Activated gamma-delta T cell (primary cell): Measurements from ENCODE around the gene ITFG2.

Experiments
- DNase-seq: peaks from one replicate; lab custom pipeline; 2025; lab: John Stamatoyannopoulos, UW

ITFG2 gene

DNA sequence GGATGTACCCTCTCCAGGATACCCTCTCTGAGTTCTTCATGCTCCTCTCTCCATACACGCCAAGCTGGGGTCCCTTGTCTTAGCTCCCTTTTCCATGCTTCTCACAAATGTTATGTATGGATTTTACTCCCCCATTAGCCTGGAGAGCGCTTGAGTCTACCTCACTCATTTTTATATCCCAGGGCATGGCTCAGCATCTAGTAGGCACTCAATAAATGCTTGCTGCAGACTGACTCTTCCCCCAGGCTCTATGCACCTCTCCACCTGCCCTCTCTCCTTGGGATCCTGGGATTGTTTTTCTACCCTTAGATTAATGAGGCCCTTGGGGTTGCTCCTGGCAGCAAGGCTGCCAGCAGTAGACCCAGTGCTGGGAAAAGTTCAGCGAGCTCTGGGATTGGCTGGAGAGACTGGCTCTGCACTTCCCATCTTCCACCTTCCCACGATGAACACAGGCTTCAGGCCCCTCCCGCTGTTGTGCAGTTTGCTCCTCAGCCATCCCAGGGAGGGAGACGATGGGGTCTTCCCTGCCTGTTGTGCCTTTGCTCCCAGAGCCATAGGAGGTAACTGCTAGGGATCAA, 20.2 kb downstream of the ITFG2 start:
- DNase-seq: no peak

DNA sequence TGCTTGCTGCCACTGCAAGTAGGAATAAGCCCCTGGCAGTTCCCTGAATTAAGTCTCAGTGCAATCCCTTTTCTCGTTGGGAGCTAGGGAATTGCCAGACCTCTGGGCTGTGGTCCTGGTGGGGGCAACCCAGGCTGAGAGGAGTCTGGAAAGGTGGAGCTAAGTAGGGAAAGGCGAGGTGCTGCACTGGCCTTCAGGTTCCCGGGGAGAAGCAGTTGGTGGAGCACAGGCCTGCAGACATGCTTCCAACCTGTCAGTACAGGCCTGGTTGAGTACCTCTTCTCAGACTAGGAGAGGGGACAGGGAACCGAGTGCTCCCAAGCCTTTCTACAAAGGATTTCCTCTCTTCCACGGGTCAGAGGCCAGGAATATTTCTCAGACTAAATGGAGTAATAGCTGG, 20.9 kb downstream of the ITFG2 start:
- no peak for DNase-seq

DNA sequence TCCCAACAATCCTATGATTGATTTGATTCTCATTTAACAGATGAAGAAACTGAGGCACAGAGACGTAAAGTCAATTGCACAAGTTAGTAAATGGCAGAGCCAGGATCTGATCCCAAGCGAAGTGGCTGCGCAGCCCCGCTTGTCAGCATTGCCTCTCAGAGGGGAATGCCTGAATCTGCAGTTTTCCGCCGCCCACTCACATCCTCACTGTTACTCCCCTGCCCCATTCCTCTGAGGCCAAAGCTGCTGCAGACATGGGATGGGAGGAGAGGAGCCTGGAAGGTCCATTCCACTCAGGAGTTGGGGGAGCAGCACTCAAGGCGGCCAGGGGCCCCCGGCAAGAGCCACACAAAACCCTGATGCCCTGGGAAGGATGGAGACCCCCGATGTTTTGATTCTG, 21.3 kb downstream of the ITFG2 start:
- DNase-seq: no peak

DNA sequence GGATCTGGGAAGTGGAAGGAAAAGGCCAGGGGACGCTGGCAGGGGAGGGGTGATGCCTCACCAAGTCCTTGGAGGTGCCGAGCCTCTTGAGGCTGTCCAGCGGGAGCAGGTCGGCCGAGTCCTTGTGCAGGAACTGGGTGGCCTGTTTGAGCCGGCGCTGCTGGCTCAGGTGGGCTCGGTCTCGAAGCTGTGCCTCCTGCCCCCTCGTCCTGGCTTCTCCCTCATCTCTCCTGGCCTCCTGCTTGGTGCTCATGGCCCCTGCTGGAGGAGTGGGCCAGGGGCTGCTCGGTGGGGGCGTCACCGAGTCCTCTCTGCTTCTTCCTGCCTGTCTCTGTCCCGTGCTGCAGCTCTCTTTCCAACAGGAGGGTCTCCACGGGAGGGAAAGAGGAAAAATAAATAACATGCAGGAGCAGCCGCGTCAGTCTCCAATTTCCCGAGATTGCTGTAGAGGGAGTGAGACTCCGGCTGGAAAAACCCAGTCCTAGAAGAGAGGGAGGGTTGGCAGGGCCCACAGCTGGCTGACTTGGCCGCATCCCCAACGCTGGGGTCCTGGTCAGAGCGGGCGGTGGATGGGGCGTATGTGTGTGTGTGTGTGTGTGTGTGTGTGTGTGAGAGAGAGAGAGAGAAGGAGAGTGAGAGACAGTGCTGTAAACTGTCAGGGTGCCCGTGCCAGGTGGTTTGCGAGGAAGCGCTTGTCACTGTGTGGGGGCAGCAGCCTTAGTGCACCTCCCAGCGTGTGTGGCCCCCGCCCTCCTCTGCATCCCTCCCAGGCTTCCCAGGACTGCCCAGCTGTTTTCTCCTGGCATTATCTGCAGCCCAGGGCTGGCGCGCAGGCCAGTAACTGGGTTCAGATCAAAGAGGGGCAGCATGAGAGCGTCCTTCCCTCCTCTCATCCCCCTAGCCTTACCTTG, 22.4 kb downstream of the ITFG2 start, which contains the start of gene NRIP2:
TSS of gene NRIP2 (minus strand) at position 455 of the 911 bp plus-strand sequence. CDS start at position 403, 52 bp downstream.
- DNase-seq: no peak

DNA sequence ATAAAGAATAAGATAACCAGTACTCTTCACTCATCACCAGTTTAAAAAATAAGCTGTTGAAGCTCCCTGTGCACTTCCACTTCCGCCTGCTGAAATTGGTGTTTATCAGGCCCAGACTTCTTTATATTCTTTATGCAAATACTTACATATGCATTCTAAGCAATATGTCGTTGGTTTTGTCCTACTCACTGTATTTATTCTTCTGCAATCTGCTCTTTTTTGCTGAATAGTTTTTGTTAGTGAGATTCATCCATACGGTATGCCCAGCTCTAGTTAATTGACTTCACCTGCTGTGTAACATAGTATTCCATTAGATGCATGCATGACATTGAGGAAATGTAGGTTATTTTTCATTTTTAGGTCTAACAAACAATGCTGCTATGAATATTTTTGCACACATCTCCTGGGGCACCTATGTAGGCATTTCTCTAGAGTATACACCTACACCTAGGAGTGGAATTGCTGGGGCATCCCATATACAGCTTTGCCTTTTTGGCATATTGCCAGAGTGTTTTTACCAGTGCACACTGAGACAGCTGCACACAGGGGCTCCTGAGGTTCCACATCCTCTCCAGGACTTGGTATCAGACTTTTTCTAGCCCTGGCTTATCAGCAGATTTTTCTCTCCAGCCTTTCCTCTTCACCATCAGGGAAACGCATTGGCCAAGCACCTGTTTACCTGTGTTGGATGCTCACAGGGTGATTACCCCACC, 23.4 kb downstream of the ITFG2 start:
- no peak for DNase-seq

DNA sequence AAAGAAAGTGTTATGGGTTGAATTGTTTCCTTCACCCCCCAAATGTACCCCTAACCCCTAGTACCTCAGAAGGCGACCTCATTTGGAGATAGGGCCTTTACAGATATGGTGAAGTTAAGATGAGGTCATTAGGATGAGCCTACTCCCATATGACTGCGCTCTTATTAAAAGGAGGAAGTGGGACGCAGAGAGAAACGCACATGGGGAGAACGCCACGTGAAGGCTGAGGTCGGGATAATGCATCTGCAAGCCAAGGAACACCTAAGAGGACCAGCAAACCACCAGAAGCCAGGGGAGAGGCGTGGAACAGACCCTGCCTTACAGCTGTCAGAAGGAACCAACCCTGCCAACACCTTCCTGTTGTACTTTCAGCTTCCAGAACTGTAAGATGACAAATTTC, 24.1 kb downstream of the ITFG2 start:
- no peak for DNase-seq

DNA sequence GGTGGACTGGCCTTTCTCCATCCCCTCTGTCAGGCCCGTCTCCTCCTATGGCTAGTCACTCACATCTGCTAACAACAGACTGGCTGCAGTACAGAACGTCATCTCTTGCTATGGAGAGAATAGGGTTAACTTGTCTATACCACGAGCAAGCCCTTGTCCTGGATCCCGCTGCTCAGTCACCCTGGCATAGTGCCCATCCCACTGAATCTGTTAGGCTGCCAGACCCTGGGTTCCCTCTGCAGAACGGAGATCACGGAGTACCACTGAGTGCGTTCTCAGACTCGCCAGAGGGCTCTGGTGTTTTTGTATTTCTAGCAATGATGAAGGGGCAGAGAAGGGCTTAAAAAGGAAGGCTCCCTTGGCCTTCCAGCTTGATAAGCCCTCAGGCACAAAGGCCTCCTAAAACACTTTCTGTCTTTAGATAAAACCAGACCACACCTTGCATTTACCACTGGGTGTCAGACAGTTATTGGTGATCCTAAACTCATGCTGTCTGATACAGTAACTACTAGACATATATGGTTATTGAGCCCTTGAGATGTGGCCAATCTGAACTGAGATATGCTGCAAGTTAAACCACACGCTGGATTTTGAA, 28.7 kb downstream of the ITFG2 start:
- no peak for DNase-seq

DNA sequence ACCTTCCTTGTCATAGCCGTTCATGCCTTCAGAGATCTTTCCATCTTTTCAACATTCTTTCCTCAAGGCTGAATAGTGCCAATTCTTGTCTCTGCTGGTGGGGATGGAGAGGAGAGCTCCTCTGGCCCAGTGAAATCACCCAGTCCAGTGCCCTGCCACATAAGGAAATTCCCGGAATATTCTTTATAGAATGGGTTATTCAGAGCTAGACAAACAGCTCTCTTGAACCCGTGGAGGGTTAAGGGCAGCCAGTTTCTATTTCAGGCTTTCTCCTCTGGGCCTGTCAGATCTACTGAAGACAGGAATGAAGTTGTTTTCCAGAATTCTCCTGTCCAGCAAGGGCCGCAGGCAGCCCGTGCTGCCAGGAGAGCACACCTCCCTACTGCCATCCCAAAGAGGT, 30.5 kb downstream of the ITFG2 start:
- no peak for DNase-seq

DNA sequence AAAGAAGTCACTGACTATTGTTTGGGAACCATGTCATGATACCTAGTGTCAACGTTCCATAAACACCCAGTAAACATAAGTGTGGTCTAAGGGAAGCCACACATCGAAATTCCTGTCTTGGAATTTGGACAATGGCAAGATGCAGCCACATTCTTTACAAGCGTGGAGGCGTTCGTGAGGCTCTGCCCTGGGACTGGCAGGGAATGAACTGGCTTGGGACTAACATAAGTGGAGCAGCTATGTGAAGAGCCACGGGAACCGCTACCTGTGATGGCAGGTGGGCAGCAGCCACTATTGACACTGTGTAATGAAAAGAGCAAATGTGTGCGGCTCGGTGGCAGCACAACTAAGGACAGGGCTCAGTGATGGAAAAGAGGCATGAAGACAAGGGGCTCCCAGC, 32.3 kb downstream of the ITFG2 start:
- no peak for DNase-seq

DNA sequence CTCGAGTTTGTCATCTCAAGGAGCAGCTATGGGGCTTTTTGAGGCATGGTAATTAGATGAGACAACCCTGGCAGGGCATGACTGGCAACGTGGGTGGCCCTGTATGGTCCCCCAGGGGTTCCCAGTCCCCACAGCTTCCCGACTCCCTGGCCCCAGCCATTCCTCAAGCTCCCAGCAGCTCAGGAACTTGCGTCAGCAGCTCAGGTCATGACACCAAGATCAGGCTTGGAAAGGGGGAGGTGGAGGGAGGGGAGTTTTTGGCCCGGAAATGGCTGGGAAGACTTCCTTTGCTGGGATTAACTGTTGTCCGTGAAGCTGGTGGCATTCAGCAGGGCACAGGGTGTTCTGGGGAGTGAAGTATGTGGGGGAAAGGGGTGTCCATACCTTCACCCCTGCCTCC, 32.8 kb downstream of the ITFG2 start:
- DNase-seq: no peak

DNA sequence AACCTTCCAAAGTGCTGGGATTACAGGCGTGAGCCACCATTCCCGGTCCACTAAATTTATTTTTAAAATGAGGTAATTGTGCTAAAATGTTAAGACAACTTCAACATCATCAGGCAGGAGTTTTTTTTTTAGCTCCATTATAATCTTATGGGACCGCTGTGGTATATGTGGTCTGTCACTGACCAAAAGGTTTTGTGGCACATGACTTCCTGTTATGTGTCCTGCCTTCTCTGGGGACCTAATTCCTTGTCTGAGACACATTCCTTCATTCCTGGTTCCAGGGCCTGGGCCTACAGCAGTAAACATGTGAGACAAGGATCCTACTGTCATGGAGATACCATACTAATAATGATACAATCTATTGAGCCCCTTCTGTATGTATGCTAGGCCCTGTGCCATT, 39.5 kb downstream of the ITFG2 start:
- no peak for DNase-seq

DNA sequence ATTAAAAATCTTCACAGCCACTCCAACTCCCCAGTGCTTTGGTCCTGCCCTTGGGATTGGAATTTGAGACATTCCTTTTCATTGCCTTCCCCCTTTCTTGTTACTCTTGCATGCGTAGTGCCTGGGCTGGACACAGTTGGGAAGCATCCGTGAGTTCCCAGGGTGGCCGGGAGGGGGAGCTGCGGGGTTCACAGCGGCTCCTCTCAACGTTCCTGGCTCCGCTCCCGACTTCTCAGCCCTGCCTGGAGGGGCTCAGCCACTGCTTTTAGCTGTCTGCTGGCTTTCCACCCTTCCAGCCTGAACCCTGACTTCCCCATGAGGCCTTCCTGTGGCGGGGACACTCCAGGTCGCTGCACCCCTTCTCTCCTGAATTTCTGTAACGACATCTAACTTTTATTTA, 41.2 kb downstream of the ITFG2 start:
- no peak for DNase-seq

DNA sequence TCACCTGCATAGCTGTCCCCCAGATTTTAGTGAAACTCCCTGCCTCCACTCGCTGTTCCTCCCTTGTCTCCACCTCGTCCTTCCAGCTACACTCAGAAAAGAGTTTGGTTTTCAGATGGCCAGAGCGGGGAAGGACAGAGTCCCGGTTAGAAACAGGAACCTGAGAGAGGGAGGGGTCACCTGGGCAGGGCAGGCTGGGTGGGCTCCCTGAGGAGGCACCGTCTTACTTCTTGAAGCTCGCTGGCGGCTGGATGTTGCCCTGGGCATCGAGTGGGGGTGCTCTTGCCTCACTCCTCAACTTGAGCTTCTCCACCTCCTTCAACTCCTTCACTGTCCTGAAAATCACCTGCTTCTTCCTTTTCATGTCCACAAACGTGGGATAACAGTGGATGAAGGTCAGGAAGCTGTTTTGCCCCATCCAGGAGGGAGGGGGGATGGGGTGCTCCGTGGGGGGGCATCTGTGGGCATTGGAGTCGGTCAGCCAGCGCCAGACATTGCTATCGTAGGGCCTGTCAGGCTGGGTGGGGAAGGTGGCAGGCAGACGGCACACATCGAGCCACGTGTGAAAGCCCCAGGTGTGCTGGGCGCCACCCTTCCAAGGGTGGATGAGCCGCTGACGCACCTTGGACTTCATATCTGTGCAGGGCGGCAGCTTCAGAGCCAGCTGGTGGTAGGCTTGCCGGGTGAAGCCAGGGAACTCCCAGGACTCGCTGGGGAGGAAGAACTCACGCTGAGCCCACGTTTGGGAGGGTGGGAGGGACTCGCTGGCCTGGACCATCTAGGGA, 42.4 kb downstream of the ITFG2 start:
- no peak for DNase-seq

DNA sequence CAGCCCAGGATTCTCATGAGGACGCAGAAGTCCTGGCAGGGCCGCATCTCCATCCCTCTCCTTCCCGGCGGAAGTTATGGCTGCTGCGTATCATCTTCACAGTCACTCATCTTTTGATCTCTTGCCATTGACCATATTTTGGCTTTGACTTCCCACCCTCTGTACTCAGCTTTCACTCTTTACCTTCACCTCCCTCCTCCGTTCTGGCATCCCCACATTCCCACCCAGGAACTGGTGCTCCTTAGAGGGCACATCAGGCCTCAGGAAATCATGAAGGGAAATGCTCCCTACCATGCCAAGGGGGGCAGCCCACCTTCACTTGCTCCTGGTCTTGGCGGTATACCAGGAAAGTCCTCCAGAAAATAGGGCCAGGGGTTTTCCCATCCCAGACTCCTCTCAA, 43.1 kb downstream of the ITFG2 start:
- no peak for DNase-seq

DNA sequence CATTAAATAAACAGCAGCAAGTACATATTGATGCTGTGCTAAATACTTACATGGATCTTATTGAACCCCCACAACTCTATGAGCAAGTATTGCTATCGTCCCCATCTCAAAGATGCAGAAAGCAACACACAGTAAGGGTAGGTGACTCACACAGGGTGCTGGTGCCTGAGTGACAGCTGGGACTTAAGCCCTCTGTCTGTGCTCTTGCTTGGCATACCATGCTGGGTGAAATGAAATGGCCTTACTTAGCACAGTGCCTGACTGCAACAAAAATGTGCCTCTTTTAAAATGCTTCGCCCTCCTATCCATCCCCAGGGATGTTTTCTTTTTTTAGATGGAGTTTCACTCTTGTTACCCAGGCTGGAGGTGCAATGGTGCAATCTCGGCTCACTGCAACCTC, 43.6 kb downstream of the ITFG2 start:
- no peak for DNase-seq

DNA sequence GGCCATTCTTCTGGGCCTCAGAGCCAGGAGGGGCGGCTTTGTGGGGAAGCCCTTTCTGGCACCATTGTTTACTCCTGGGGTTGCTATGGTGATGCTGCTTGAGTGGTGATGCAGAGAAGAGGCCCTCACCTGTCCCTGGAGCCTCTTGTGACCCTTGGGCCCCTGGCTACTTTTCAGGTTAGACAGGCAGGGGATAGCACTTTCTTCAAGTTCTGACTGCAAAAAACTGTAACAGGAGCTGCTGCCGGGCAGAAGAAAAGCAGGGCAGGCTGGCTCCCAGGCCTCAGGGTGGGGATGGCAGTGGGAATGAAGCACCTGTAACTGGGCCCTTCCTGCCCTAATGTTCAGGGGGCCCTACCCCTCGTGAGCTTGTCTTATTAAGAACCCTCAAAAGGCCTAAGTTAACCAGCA, 44.6 kb downstream of the ITFG2 start, which contains the start of gene TEX52:
TSS of gene TEX52 (minus strand) at position 19 of the 411 bp plus-strand sequence. CDS start at position 6, 13 bp downstream.
- DNase-seq: no peak

DNA sequence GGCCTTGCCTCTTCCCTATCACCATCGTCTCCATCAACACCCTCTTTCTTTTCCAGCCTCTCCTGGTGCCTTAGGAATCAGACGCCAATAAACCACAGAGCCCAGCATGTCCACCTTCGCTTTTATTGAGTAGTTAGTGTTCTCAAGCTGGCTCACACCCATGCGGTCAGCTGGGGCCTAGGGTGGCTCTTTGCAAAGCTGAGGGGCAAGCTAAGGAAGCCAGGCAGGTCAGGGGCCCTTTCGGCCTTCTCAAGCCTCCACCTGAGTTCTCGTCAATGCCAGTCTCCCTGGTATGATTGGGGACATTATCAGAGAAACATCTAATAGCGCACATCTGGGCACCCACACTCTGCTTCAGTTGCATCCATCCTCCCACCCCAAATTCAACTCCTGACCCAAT, 45.1 kb downstream of the ITFG2 start:
- DNase-seq: no peak

DNA sequence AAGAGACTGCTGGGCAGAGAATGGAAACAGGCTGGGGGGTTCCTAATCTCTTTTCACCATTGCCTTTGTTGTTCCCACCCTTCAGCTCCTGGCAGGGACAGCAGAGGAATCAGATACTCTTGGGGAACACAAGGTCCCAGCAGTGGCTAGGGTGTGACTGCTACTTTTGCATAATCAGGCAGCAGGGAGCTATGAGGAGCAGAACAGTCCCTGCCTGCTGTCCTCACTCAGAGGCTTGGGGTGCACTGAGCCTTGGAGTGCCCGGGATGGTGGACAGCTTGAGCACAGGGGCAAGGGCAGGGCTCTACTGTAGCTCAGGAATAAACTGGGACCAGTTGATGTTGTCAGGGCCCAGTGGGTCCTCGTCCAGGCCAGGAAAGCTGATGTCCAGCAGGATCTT, 45.9 kb downstream of the ITFG2 start:
- DNase-seq: no peak

DNA sequence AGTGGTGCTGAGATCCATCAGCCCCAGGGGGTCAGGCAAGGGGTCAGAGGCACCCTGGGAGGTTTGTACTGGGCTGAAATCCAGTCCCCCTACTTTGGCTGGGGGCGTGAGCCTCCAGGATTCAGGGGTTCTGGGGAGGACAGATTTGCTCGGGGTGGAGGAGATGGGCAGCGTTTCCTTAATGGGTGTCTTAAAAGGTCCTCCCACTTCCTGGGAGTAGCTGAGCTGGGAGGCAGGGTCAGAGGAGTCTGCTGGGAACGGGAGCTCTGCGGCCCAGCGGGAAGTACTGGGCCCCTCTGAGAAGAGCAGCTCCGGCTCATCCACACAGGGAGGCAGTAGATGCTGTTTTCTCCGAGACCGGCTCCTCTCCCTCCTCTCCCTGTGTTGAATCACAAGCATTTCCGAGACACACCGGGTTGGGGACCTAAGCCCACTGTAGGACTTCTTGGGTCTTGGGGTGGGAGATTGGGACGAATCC, 46.5 kb downstream of the ITFG2 start:
- DNase-seq: no peak

DNA sequence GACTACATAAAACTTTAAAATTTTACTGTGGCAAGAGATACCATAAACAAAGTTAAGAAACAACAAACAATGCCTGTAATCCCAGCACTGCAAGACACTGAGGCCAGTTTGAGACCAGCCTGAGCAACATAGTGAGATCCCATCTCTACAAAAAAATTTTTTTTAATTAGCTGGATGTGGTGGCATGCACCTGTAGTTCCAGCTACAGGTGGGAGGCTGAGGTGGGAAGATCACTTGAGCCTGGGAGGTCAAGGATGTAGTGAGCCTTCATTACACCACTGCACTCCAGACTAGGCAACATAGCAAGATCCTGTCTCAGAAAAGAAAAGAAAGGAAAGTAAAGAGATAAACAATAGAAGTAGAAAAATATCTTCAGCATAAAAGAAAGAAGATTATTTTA, 47.7 kb downstream of the ITFG2 start:
- DNase-seq: no peak

DNA sequence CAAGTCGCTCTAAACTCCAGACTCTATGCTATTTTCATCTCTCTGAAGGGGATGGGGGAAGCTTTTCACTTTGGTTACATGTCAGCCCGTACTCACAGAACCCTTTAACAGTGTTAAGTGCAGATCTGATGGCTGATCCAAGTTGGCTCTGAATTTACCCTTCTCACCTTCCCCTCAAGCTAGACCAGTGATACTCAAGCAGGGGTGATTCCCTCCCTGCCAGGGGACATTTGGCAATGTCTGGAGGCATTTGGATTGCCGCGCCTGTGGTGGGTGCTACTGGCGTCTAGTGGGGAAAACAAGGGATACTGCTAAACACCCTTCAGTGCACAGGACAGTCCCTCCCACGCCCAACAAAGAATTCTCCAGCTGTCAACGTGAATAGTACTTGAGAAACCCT, 50.4 kb downstream of the ITFG2 start:
- DNase-seq: no peak
